Suprapubic skin (tissue), 4 donors: ENCODE measurements around the gene CEP112. TPM values are rescaled to one million over a fixed set of nuclear protein-coding genes. Genes with fewer than 3 reads are reported as not detected.

Experiments used
- DNase-seq, 2 donors: peaks; one replicate each; pipeline ENCODE4 v3.0.0-alpha.2; 2019; ENCODE audit warnings: low spot score in 2 of 2
- H3K27ac ChIP-seq: fragments of 200-600 bp; sonication (generic); one replicate; pipeline ENCODE4 v1.5.1; 2019
- H3K27me3 ChIP-seq: fragments of 200-600 bp; sonication (generic); one replicate; pipeline ENCODE4 v1.5.1; 2019
- H3K36me3 ChIP-seq: fragments of 200-600 bp; sonication (generic); one replicate; pipeline ENCODE4 v1.5.1; 2019
- H3K4me1 ChIP-seq: fragments of 200-600 bp; sonication (generic); one replicate; pipeline ENCODE4 v1.5.1; 2019
- H3K4me3 ChIP-seq: fragments of 200-600 bp; sonication (generic); one replicate; pipeline ENCODE4 v1.5.1; 2019; ENCODE audit warnings: mild to moderate bottlenecking
- H3K9me3 ChIP-seq: fragments of 200-600 bp; sonication (generic); one replicate; pipeline ENCODE4 v1.5.1; 2019
- EP300 ChIP-seq: sonication (generic); formaldehyde crosslinking; IDR thresholded peaks from one replicate; pipeline ENCODE4 v1.6.1; 2017; ENCODE audit warnings: antibody characterized with exemption
- POLR2A ChIP-seq, 2 donors: fragments of 450-650 bp; IDR thresholded peaks; one replicate each; pipeline ENCODE4 v1.6.1; 2017; ENCODE audit warnings: antibody characterized with exemption in 2 of 2, mild to moderate bottlenecking in 2 of 2, moderate library complexity in 2 of 2
- POLR2AphosphoS5 ChIP-seq, 3 donors: sonication (generic); formaldehyde crosslinking; IDR thresholded peaks; one replicate each; pipeline ENCODE4 v1.6.1; 2017; ENCODE audit warnings: antibody characterized with exemption in 3 of 3
- WGBS: methylation state at CpG from one replicate; pipeline ENCODE4 v1.1.5; 2018; 5-methylcytosine and 5-hydroxymethylcytosine counted together
- total RNA-seq, 4 donors: library from RNA; depleted of rRNA; stranded (reverse); fragments of >200 nt; gene quantifications; one replicate each; pipeline ENCODE4 v1.1.0, GENCODE V29; 2016
- TF ChIP-seq, protein P1 (sequence below), 2 donors: fragments of 200-600 bp in 1 of 2; fragments of 450-650 bp in 1 of 2; sonication (generic) in 1 of 2; IDR thresholded peaks; one replicate each; pipeline ENCODE4 v1.5.1; 2016 to 2019; ENCODE audit warnings: antibody characterized with exemption in 2 of 2, mild to moderate bottlenecking in 1 of 2, moderate library complexity in 1 of 2

Gene CEP112
- total RNA-seq, 4 donors from 2014 or later: 0.68 to 14.1 (median 6.6) TPM

DNA sequence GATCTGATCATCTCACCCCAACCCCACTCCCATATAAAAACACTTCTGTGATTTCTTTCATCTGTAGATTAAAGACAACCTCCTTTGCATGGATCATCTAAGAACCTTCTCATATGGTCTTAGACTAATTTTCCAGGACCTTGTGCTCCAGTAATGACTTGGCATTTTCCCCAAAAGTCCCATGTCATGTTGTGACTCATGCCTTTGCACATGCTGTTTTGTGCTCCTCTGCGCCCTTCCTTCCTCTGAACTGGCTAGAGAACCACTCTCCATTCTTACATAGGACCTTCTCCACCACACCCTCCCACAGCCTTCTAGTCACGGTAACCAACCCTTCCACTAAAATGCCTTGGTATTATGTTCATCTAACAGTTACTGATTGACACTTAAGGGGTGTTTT, 531.0 kb downstream of the CEP112 start:
- Histone ChIP-seq H3K4me1 (no peaks in the 10 kb centered on the region), H3K27ac (no peak overlapping the region), H3K27me3 (no peaks in the 10 kb centered on the region), H3K4me3 (no peak overlapping the region), H3K36me3 (no peaks in the 10 kb centered on the region), H3K9me3 (no peaks in the 10 kb centered on the region)
- no peak for DNase-seq
- no peak for TF ChIP-seq POLR2AphosphoS5 (IDR thresholded peaks at IDR 0.05)
- TF ChIP-seq, protein P1, sequence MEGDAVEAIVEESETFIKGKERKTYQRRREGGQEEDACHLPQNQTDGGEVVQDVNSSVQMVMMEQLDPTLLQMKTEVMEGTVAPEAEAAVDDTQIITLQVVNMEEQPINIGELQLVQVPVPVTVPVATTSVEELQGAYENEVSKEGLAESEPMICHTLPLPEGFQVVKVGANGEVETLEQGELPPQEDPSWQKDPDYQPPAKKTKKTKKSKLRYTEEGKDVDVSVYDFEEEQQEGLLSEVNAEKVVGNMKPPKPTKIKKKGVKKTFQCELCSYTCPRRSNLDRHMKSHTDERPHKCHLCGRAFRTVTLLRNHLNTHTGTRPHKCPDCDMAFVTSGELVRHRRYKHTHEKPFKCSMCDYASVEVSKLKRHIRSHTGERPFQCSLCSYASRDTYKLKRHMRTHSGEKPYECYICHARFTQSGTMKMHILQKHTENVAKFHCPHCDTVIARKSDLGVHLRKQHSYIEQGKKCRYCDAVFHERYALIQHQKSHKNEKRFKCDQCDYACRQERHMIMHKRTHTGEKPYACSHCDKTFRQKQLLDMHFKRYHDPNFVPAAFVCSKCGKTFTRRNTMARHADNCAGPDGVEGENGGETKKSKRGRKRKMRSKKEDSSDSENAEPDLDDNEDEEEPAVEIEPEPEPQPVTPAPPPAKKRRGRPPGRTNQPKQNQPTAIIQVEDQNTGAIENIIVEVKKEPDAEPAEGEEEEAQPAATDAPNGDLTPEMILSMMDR (IDR thresholded peaks at IDR 0.05): no peak
- 66% methylated on average over 2 of the region's 2 CpGs for WGBS

DNA sequence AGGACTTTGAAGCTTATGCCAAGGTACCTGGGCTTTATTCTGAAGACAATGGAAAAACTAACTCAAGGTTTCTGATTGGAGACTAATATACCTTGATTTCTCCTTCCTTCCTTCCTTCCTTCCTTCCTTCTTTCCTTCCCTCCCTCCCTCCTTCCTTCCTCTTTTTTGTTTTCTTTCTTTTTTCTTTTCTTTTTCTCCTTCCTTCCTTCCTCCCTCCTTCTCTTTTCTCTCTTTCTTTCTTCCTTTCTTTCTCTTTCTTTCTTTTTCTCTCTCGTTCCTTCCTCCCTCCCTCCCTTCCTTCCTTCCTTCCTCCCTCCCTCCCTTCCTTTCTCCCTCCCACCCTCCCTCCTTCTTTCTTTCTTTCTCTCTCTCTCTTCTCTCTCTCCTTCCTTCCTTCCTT, 531.9 kb downstream of the CEP112 start:
- no peak overlapping the region for H3K27ac ChIP-seq
- no peaks in the 10 kb centered on the region for H3K36me3 ChIP-seq
- H3K27me3 ChIP-seq: no peaks in the 10 kb centered on the region
- no peak overlapping the region for H3K4me3 ChIP-seq
- WGBS: 79% methylated on average over 1 of the region's 1 CpG
- no peak for DNase-seq
- no peaks in the 10 kb centered on the region for H3K9me3 ChIP-seq
- no peaks in the 10 kb centered on the region for H3K4me1 ChIP-seq
- TF ChIP-seq POLR2AphosphoS5 (IDR thresholded peaks at IDR 0.05) (no peak), EP300 (no peak), POLR2A (IDR thresholded peaks at IDR 0.05) (no peak)
- TF ChIP-seq, protein P1 (IDR thresholded peaks at IDR 0.05): no peak

DNA sequence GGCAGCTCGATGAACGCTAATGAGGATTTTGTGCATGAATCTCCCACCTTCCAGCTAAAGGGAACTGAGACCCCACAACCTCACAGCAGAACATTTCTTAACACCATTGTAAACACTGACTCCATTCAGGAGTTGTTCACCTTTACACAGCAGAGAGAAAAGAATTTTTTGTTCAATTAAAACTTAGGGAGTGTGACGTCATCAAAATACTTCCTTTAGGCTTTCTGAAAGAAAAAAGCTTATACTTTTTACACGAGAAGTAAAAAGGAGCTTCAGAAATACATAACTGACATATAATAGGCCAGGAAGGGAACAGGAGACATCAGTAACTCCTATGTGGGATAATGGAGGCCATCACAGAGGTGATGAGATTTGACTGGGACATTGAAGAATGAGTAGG, 532.4 kb downstream of the CEP112 start:
- H3K36me3 ChIP-seq: no peaks in the 10 kb centered on the region
- H3K27ac ChIP-seq: no peak overlapping the region
- H3K27me3 ChIP-seq: no peaks in the 10 kb centered on the region
- 89% methylated on average over 4 of the region's 4 CpGs for WGBS
- H3K4me1 ChIP-seq: no peaks in the 10 kb centered on the region
- no peak for DNase-seq
- TF ChIP-seq EP300: no peak
- TF ChIP-seq, protein P1 (IDR thresholded peaks at IDR 0.05): no peak
- no peak for TF ChIP-seq POLR2A (IDR thresholded peaks at IDR 0.05)
- no peak for TF ChIP-seq POLR2AphosphoS5 (IDR thresholded peaks at IDR 0.05)
- no peak overlapping the region for H3K4me3 ChIP-seq
- no peaks in the 10 kb centered on the region for H3K9me3 ChIP-seq

DNA sequence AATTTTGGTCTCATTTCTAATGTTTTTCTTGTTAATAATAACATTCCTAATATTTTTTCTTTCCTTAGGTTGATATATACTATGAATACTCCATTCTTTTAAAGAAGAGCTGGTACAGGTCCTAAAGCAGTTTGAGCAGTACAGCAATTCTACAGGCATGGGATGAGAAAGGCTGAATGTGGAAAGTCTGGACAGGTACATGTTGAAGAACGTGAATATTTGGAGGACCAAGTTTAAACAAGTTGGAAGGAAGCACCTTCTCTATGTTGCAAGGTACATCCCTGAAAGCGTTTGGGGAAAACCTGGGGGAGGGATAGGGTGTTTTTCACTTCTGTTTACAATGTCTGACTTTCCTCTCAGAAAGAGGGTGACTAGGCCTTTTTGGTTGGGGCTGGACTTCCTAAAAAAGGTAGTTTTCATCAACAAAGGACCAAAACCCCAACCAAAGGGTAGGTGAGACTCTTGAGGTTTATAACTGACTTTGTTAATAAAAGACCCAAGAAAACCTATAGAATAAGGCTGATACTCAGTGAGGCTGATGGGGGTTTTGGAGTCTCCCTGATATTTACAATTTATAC, 534.6 kb downstream of the CEP112 start:
- H3K9me3 ChIP-seq: no peaks in the 10 kb centered on the region
- H3K27me3 ChIP-seq: no peaks in the 10 kb centered on the region
- H3K36me3 ChIP-seq: no peaks in the 10 kb centered on the region
- WGBS: 45% methylated on average over 2 of the region's 2 CpGs
- no peak overlapping the region for H3K27ac ChIP-seq
- H3K4me1 ChIP-seq: no peaks in the 10 kb centered on the region
- DNase-seq: no peak
- no peak overlapping the region for H3K4me3 ChIP-seq
- TF ChIP-seq, protein P1 (IDR thresholded peaks at IDR 0.05): no peak
- TF ChIP-seq EP300: no peak
- TF ChIP-seq POLR2A (IDR thresholded peaks at IDR 0.05): no peak
- TF ChIP-seq POLR2AphosphoS5 (IDR thresholded peaks at IDR 0.05): no peak

DNA sequence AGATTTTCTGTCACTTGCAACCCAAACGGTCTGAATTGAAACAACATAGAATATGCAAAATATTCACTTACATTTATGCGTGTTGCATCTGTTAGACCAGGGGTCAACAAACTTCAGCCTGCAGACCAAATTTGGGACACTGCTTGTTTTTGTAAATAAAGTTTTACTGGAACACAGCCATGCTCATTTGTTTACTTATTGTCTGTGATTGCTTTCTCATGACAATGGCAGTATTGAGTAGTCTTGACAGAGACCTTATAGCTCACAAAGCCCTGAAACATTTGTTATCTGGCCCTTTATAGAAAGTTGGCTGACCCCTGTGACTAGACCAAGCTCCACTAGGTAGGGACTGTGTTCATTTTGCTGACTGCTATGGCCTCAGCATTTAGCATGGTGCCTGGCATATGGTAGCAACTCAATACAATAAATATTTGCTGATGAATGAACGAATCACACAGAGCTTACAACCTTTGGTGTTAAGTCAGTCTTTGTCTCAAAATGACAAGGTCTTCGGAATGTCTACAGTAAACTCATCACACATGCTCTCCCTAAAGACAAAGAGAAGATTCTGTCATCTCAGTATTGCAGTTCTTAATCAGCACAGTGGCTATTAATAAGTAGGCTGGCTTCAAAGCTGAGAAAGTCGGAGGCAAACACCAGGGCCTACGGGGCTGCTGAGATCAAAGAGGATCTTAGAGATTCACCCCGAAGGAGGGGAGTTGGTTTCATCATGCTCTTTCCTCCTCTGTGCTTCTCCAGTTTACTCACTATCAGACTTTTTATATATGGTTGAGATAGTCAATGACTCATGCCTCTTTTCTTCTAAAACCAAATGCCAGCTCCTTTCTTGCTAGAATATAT, 535.3 kb downstream of the CEP112 start:
- Histone ChIP-seq H3K4me3 (no peak overlapping the region), H3K27me3 (no peaks in the 10 kb centered on the region), H3K9me3 (no peaks in the 10 kb centered on the region), H3K27ac (no peak overlapping the region), H3K4me1 (no peaks in the 10 kb centered on the region), H3K36me3 (no peaks in the 10 kb centered on the region)
- DNase-seq: no peak
- WGBS: 54% methylated on average over 7 of the region's 7 CpGs
- TF ChIP-seq POLR2A (IDR thresholded peaks at IDR 0.05) (no peak), POLR2AphosphoS5 (IDR thresholded peaks at IDR 0.05) (no peak), EP300 (no peak)
- TF ChIP-seq, protein P1 (IDR thresholded peaks at IDR 0.05): no peak
